Measurements from ENCODE around the gene PSD2.

PSD2 gene

GRCh38 chr5:139810341-139811273, 15.0 kb downstream of the PSD2 start:
- no peak for DNase-seq (ENCODE audit: low read depth, low spot score)

- DNase-seq (ENCODE audit: low read depth, low spot score) = no peak
Measured at GRCh38 chr5:139811274-139811607, 15.6 kb downstream of the PSD2 start.

GRCh38 chr5:139812323-139812722, 16.7 kb downstream of the PSD2 start:
- DNase-seq (ENCODE audit: low read depth, low spot score) = no peak

GRCh38 chr5:139812836-139813805, 17.5 kb downstream of the PSD2 start:
- no peak for DNase-seq (ENCODE audit: low read depth, low spot score)

- no peak for DNase-seq (ENCODE audit: low read depth, low spot score)
Measured at GRCh38 chr5:139814191-139814601, 18.6 kb downstream of the PSD2 start.

GRCh38 chr5:139814704-139815280, 19.2 kb downstream of the PSD2 start:
- DNase-seq (ENCODE audit: low read depth, low spot score) = no peak

DNA sequence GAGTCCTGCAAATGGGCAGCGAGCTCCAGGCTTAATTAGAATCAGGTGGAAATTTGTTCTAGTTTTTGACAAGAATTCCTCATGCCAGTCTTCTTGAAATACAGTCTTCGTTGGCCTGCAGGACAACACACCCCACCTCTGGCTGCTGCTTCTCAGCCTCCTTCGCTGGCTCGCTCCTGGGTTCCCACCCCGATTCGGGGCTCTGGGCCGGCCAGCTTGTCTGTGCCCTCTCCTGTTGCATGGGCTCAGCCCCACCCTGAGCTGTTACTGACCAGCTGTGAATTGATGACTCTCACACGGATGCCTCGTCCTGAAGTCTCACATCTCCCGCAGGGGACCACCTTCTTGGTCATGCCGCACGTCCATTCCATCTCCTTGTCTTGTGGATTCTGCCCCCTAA, 21.0 kb downstream of the PSD2 start:
- DNase-seq (ENCODE audit: low read depth, low spot score) = no peak

DNA sequence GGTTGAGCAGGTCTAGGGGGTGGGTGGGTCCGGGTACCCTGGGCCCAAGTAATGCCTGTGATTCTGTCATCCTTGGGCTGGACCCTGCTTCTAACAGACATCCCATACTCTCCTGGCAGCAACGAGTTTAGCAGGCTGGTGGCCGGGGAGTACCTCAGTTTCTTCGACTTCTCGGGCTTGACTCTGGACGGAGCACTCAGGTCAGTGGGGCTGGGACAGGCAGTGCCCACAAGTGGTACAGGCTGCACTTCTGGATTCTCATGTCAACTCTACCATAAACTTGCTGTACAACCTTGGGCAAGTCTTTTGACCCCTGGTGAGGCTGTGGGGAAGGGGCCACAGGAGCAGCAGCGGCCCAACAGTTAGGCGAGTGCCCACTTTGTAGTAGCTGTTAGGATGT, 21.8 kb downstream of the PSD2 start:
- DNase-seq (ENCODE audit: low read depth, low spot score) = no peak

GRCh38 chr5:139817970-139818369, 22.4 kb downstream of the PSD2 start:
- no peak for DNase-seq (ENCODE audit: low read depth, low spot score)

DNA sequence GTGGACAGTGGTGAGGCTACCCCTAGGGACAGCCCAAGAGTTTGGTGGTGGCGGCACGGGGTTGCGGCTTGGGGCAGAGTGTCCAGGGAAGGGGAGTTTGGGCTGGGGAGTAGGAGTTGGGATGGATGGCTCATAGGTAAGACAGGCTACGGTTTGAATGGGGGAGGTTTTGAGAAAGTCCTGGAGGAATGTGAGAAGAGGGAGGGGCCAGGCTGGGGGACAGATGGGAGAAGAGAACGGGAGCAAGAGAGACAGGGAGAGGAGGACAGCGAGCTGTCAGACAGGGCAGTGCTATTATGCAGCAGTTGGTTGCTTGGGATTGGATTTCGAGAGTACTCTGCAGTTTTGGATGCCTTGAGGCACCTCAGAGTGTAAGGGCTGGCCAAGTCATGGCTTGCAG, 24.5 kb downstream of the PSD2 start:
- DNase-seq (ENCODE audit: low read depth, low spot score) = no peak

- DNase-seq (ENCODE audit: low read depth, low spot score) = no peak
Measured at GRCh38 chr5:139820606-139821005, 25.0 kb downstream of the PSD2 start.

- no peak for DNase-seq (ENCODE audit: low read depth, low spot score)
Measured at GRCh38 chr5:139821806-139822552, 26.4 kb downstream of the PSD2 start.

GRCh38 chr5:139822553-139823425, 27.2 kb downstream of the PSD2 start:
- no peak for DNase-seq (ENCODE audit: low read depth, low spot score)

- DNase-seq (ENCODE audit: low read depth, low spot score) = no peak
Measured at GRCh38 chr5:139823757-139824355, 28.2 kb downstream of the PSD2 start.

DNA sequence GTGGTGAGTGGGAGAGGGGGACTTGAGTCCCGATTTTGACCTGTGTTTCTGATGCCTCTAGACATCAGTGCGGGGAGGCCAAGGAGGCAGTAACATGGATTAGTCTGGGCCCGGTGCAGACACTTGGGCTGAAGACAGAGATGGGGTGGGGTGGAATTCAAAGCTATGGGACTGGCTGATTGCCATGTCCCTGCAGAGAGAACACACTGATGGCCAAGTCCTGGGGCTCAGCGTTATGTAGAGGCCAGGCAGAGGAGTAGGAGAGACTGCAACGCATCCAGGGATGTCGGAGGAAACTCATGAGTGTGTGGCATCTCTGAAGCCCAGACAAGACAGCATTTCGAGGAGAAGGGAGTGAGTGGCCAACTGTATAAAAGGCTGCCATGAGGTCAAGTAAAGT, 30.1 kb downstream of the PSD2 start:
- no peak for DNase-seq (ENCODE audit: low read depth, low spot score)

DNA sequence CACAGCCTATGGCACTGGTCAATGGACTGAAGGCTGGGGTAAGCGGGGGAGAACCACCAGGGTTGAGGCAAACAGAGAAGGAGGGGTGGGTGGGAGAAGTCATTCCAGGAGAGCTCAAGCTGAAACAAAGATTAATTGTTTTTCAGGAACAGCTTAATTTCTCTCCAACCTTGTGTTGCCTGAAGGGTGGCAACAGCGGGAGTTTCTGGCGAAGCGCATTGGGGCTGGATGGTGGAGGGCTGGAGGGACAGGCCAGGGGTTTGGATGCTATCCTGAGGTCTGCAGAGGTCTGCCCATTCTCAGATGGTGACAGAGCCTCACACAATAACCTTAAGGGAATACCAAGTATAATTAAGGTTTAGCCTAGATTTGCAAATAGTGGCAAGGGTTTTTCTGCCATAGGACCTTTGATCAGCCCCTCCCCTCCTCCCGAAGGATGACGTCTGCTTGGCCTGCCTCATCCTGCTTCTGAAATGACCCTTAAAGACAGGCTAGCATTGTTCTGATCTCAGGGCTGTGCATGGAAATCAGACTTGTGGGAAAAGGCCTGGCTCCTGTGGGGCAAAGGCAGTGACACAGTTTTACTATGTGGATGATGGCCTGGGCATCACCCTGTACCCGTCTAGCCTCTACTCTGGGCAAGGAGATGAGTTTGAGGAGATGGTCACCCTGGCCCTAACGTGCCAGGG, 32.7 kb downstream of the PSD2 start:
- no peak for DNase-seq (ENCODE audit: low read depth, low spot score)

GRCh38 chr5:139829471-139829870, 33.9 kb downstream of the PSD2 start:
- DNase-seq (ENCODE audit: low read depth, low spot score) = no peak

DNA sequence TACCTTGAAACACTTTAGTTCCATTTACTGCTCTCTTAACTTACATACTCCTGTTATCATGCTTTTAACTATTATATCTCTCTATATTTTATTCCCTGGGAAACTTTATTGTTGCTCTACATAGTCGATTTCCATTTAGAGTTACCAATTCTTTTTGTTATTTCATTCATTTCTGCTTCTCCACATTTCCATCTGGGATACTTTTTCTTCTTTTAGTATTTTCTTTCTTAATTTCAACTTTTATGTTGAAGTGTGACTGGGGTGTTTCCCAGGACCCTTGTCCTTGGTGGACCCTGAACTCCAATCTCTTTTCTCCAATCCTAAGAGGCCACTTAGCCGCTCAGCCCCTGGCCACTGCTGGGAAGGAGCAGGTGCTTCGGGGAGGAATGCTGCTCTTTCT, 36.0 kb downstream of the PSD2 start:
- no peak for DNase-seq (ENCODE audit: low read depth, low spot score)

DNA sequence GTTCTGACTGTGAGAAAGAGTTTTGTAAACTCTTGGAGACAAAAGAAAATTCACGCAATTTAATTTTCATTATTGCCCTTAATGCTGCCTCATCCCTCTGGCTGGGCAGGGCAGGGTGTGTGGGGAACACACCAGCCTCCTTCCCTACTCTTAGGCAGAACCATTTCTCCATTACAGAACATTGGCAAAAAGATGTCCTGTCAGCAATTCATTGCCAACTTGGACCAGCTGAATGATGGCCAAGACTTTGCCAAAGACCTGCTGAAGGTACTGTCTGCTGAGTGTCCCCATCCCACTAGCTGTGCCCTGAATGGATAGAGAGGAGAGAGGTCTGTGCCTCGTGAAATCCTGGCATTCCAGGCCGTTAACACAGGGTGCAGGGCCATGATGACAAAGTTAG, 37.9 kb downstream of the PSD2 start:
- DNase-seq (ENCODE audit: low read depth, low spot score) = no peak

Data from brain pericyte (primary cell).